ENCODE data around the gene LRRC4C. TPM values are rescaled to one million over a fixed set of nuclear protein-coding genes. Genes with fewer than 3 reads are reported as not detected.
A peak's percentile ranks its signal among the peaks of the same experiment; 100 is the strongest.

LRRC4C gene
- total RNA-seq, result under 0.01 TPM in 2 replicates
- 0.02 and 0.07 TPM in 2 replicates for polyA plus RNA-seq
- polyA plus RNA-seq (2012), result 0.06 and 0.07 TPM in 2 replicates
- not detected in 2 replicates for polyA minus RNA-seq (ENCODE audit: low replicate concordance)

DNA sequence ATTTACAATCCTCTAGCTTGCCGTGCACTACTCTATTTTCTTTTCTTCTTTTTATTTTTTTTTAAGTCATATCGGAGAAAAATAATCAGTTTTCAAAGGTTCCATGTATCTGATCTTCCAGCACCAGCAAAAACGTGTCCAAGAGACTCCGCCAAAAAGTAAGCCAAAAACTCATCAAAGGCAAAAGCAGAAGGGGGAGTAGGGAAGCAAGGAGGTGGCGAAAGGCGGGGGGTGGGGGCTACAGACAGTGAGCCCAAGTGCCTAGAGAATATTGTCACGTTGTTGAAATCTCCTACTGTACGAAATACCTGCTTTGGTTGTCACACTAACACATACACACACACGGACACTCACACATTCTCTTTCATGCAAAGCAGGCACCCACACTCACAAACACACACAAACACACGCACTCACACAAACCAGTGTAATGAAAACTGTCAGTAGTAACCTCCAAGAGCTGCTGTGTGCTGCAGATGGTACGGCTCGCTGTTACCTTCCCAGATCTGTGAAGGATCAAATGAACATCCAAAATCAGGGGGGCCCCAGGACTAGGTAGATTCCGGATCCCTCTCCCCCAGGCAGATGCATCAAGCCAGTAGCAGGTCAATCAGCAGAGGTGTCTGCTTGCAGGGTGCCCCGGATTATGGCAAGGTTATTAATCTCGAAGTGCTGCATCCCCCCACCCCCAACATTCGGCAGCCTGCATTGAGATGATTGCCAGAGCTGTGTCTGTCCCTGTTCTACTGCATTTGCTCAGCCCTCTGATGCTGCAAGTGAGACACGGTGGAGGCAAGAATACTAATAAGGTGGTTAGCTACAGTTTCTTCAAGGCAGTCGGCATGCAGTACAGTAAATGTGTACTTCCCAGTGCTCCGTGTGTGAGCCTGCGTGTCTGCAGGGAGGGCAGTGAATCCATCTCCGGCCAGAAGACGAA lies at the start of gene LRRC4C:
TSS of gene LRRC4C (minus strand) at position 188 of the 937 bp plus-strand sequence.
- H4K20me1 ChIP-seq (ENCODE audit: control insufficient read depth, extremely low read depth, insufficient read depth, low read length), result no peaks in the 10 kb centered on the region
- no peaks in the 10 kb centered on the region for H3K79me2 ChIP-seq (ENCODE audit: control insufficient read depth, insufficient read depth, low read length)
- TF ChIP-seq EZH2 (IDR thresholded peaks at IDR 0.05; ENCODE audit: low read length, missing control alignments), result no peak
- TF ChIP-seq, protein P1, sequence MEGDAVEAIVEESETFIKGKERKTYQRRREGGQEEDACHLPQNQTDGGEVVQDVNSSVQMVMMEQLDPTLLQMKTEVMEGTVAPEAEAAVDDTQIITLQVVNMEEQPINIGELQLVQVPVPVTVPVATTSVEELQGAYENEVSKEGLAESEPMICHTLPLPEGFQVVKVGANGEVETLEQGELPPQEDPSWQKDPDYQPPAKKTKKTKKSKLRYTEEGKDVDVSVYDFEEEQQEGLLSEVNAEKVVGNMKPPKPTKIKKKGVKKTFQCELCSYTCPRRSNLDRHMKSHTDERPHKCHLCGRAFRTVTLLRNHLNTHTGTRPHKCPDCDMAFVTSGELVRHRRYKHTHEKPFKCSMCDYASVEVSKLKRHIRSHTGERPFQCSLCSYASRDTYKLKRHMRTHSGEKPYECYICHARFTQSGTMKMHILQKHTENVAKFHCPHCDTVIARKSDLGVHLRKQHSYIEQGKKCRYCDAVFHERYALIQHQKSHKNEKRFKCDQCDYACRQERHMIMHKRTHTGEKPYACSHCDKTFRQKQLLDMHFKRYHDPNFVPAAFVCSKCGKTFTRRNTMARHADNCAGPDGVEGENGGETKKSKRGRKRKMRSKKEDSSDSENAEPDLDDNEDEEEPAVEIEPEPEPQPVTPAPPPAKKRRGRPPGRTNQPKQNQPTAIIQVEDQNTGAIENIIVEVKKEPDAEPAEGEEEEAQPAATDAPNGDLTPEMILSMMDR (conservative IDR thresholded peaks at IDR 0.05 in 1 of 2, IDR thresholded peaks at IDR 0.05 in 1 of 2; ENCODE audit: low read depth in 1 of 2, low read length in 2 of 2), result no peak
- no peaks in the 10 kb centered on the region for H3K9me3 ChIP-seq (ENCODE audit: control insufficient read depth, insufficient read depth, low read depth, low read length)
- no peak within 1 kb of the TSS for H3K4me2 ChIP-seq (ENCODE audit: extremely low read depth, insufficient read depth, low read length)
- H3K4me3 ChIP-seq (replicated peaks in 1 of 4; ENCODE audit: control extremely low read depth in 1 of 4, insufficient read depth in 1 of 4, low read depth in 3 of 4, low read length in 4 of 4), result no peak within 1 kb of the TSS
- H2AFZ ChIP-seq (ENCODE audit: low read length), result no peak within 1 kb of the TSS
- DNase-seq (ENCODE audit: low read depth in 2 of 2), result peak in 1 of 2 donors; percentile 25
- no peak within 1 kb of the TSS for H3K9ac ChIP-seq (ENCODE audit: insufficient read depth, low read length)
- H3K36me3 ChIP-seq (ENCODE audit: control insufficient read depth, insufficient read depth, low read length), result no peaks in the 10 kb centered on the region
- H3K27me3 ChIP-seq (ENCODE audit: control insufficient read depth, insufficient read depth, low read length), result no peaks in the 10 kb centered on the region
- H3K4me1 ChIP-seq (ENCODE audit: control insufficient read depth, extremely low read depth, insufficient read depth, low read length), result no peaks in the 10 kb centered on the region
- H3K27ac ChIP-seq (ENCODE audit: insufficient read depth, low read length), result no peak within 1 kb of the TSS

DNA sequence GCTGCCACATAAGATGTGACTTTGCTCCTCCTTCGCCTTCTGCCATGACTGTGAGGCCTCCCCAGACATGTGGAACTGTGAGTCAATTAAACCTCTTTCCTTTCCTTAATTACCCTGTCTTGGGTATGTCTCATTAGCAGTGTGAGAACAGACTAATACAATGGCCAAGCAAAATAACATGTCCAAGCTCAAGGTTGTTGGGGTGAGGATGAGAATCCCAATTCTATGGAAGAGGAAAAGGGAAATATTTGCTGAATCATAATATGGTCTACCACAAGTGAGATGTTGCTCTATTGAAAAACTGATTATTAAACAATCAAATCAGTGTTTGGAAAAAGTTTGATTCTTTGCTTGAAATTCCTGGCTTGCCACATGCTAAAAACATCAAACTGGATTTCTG lies 48.7 kb upstream of the LRRC4C start:
- no peaks in the 10 kb centered on the region for H3K36me3 ChIP-seq (ENCODE audit: control insufficient read depth, insufficient read depth, low read length)
- TF ChIP-seq EZH2 (IDR thresholded peaks at IDR 0.05; ENCODE audit: low read length, missing control alignments), result no peak
- TF ChIP-seq, protein P1 (conservative IDR thresholded peaks at IDR 0.05 in 1 of 2, IDR thresholded peaks at IDR 0.05 in 1 of 2; ENCODE audit: low read depth in 1 of 2, low read length in 2 of 2), result no peak

DNA sequence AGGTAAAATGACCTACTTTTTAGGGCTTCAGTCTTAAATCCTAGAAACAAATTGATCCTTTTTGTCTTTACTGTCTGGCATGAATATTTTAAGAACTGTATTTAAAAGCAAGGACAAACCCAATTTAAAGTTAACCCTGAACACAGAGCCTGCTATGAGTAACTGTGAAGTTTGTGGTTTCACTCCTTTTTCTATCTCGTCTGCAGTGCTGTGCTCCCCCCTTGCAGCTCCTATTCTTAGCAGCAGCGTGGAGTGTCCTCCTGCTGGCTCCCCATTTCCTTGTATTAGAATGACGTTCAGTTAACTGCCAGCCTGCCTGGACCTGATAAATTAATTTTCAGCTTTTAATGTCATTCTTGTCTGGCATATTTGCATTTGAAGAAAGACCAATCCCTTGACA lies 40.0 kb upstream of the LRRC4C start:
- Histone ChIP-seq H3K27me3 (ENCODE audit: control insufficient read depth, insufficient read depth, low read length) (no peaks in the 10 kb centered on the region), H3K9ac (ENCODE audit: insufficient read depth, low read length) (no peak overlapping the region), H3K27ac (ENCODE audit: insufficient read depth, low read length) (no peak overlapping the region), H3K4me2 (ENCODE audit: extremely low read depth, insufficient read depth, low read length) (no peak overlapping the region), H2AFZ (ENCODE audit: low read length) (no peak overlapping the region), H3K4me3 (replicated peaks in 1 of 4; ENCODE audit: control extremely low read depth in 1 of 4, insufficient read depth in 1 of 4, low read depth in 3 of 4, low read length in 4 of 4) (no peak overlapping the region), H3K4me1 (ENCODE audit: control insufficient read depth, extremely low read depth, insufficient read depth, low read length) (no peaks in the 10 kb centered on the region), H3K79me2 (ENCODE audit: control insufficient read depth, insufficient read depth, low read length) (no peaks in the 10 kb centered on the region), H3K36me3 (ENCODE audit: control insufficient read depth, insufficient read depth, low read length) (no peaks in the 10 kb centered on the region), H4K20me1 (ENCODE audit: control insufficient read depth, extremely low read depth, insufficient read depth, low read length) (no peaks in the 10 kb centered on the region), H3K9me3 (ENCODE audit: control insufficient read depth, insufficient read depth, low read depth, low read length) (no peaks in the 10 kb centered on the region)
- DNase-seq (ENCODE audit: low read depth in 2 of 2), result peak in 1 of 2 donors; percentile 58
- no peak for TF ChIP-seq EZH2 (IDR thresholded peaks at IDR 0.05; ENCODE audit: low read length, missing control alignments)
- TF ChIP-seq, protein P1 (conservative IDR thresholded peaks at IDR 0.05 in 1 of 2, IDR thresholded peaks at IDR 0.05 in 1 of 2; ENCODE audit: low read depth in 1 of 2, low read length in 2 of 2), result no peak

More for the DNA sequence above, 48.7 kb upstream of the LRRC4C start:
- Histone ChIP-seq H3K4me3 (replicated peaks in 1 of 4; ENCODE audit: control extremely low read depth in 1 of 4, insufficient read depth in 1 of 4, low read depth in 3 of 4, low read length in 4 of 4) (no peak overlapping the region), H4K20me1 (ENCODE audit: control insufficient read depth, extremely low read depth, insufficient read depth, low read length) (no peaks in the 10 kb centered on the region), H3K9me3 (ENCODE audit: control insufficient read depth, insufficient read depth, low read depth, low read length) (no peaks in the 10 kb centered on the region), H3K4me2 (ENCODE audit: extremely low read depth, insufficient read depth, low read length) (no peak overlapping the region), H3K27me3 (ENCODE audit: control insufficient read depth, insufficient read depth, low read length) (no peaks in the 10 kb centered on the region), H3K4me1 (ENCODE audit: control insufficient read depth, extremely low read depth, insufficient read depth, low read length) (no peaks in the 10 kb centered on the region), H3K9ac (ENCODE audit: insufficient read depth, low read length) (no peak overlapping the region), H2AFZ (ENCODE audit: low read length) (no peak overlapping the region), H3K27ac (ENCODE audit: insufficient read depth, low read length) (no peak overlapping the region), H3K79me2 (ENCODE audit: control insufficient read depth, insufficient read depth, low read length) (no peaks in the 10 kb centered on the region)
- DNase-seq (ENCODE audit: low read depth in 2 of 2), result peak in 1 of 2 donors; percentile 57

Data from fibroblast of lung (primary cell).